CD14-positive monocyte (primary cell): ENCODE results near the gene CMC2. TPM values are rescaled to one million over a fixed set of nuclear protein-coding genes. Genes with fewer than 3 reads are reported as not detected.

ENCODE experiments used
- DNase-seq, 3 donors: peaks; one replicate each; pipeline ENCODE4 v3.0.0-alpha.2; 2011 to 2022
- H2AFZ ChIP-seq: 2 replicates; pipeline ENCODE4 v1.6.0; 2012; ENCODE audit warnings: mild to moderate bottlenecking, low read depth, low read length, inconsistent platforms; ENCODE audit not compliant: insufficient read depth, poor library complexity, severe bottlenecking
- H3K27ac ChIP-seq, 2 donors: 1 replicate in 1 of 2; 2 replicates in 1 of 2; pipeline ENCODE4 v1.5.1; 2012 to 2013; ENCODE audit warnings: low read length in 2 of 2, control low read depth in 1 of 2, inconsistent platforms in 1 of 2, low read depth in 1 of 2, mild to moderate bottlenecking in 1 of 2
- H3K27me3 ChIP-seq, 2 donors: one replicate each; pipeline versions ENCODE4 v1.6.0 to v1.6.1; 2011 to 2013; ENCODE audit warnings: low read length in 2 of 2; ENCODE audit not compliant: control insufficient read depth in 2 of 2, insufficient read depth in 2 of 2
- H3K36me3 ChIP-seq, 2 donors: replicated peaks in 1 of 2; 1 replicate in 1 of 2; 2 replicates in 1 of 2; pipeline versions ENCODE4 v1.5.1 to v1.6.1; 2012 to 2013; ENCODE audit warnings: low read length in 2 of 2, control low read depth in 1 of 2, inconsistent platforms in 1 of 2, mild to moderate bottlenecking in 1 of 2; ENCODE audit not compliant: insufficient read depth in 2 of 2, control insufficient read depth in 1 of 2
- H3K4me1 ChIP-seq, 2 donors: 1 replicate in 1 of 2; 2 replicates in 1 of 2; pipeline versions ENCODE4 v1.5.1 to v1.6.1; 2012 to 2013; ENCODE audit warnings: low read length in 2 of 2, control low read depth in 1 of 2, inconsistent platforms in 1 of 2, mild to moderate bottlenecking in 1 of 2, moderate library complexity in 1 of 2; ENCODE audit not compliant: insufficient read depth in 2 of 2, control insufficient read depth in 1 of 2
- H3K4me2 ChIP-seq: replicated peaks from 2 replicates; pipeline ENCODE3; 2012; ENCODE audit warnings: low read length, moderate library complexity, mild to moderate bottlenecking; ENCODE audit not compliant: poor library complexity, severe bottlenecking; ENCODE audit errors: extremely low read depth
- H3K4me3 ChIP-seq, 3 experiments: fragments of 200-600 bp in 1 of 3; sonication (generic) in 1 of 3; replicated peaks in 1 of 3; 1 replicate in 2 of 3; 2 replicates in 1 of 3; pipeline ENCODE4 v1.5.1; 2011 to 2013; ENCODE audit warnings: low read length in 3 of 3, mild to moderate bottlenecking in 3 of 3, control low read depth in 2 of 3, low read depth in 2 of 3, inconsistent platforms in 1 of 3, moderate library complexity in 1 of 3
- H3K79me2 ChIP-seq: 2 replicates; pipeline ENCODE4 v1.6.0; 2012; ENCODE audit warnings: mild to moderate bottlenecking, control low read depth, inconsistent platforms, low read length, moderate library complexity; ENCODE audit not compliant: insufficient read depth
- H3K9ac ChIP-seq: 2 replicates; pipeline ENCODE4 v1.6.0; 2017; ENCODE audit warnings: low read length, mild to moderate bottlenecking; ENCODE audit not compliant: insufficient read depth, poor library complexity, severe bottlenecking
- H3K9me3 ChIP-seq, 2 donors: replicated peaks in 1 of 2; 1 replicate in 1 of 2; 2 replicates in 1 of 2; pipeline versions ENCODE4 v1.5.1 to v1.6.1; 2012 to 2013; ENCODE audit warnings: low read length in 2 of 2, control low read depth in 1 of 2; ENCODE audit not compliant: control insufficient read depth in 1 of 2, insufficient read depth in 1 of 2
- H4K20me1 ChIP-seq: 2 replicates; pipeline ENCODE4 v1.6.0; 2012; ENCODE audit warnings: mild to moderate bottlenecking, low read length, control low read depth, moderate library complexity; ENCODE audit not compliant: insufficient read depth
- H3K27ac Mint-ChIP-seq, 7 donors: one replicate each; pipeline ENCODE4 v1.8.0; 2020; ENCODE audit warnings: mild to moderate bottlenecking in 7 of 7, mixed read lengths in 7 of 7, moderate library complexity in 6 of 7, inconsistent platforms in 2 of 7
- H3K27me3 Mint-ChIP-seq, 3 donors: one replicate each; pipeline ENCODE4 v1.8.0; 2021 to 2022; ENCODE audit warnings: low read depth in 3 of 3, mild to moderate bottlenecking in 3 of 3, mixed read lengths in 3 of 3, moderate library complexity in 3 of 3, inconsistent platforms in 1 of 3
- H3K36me3 Mint-ChIP-seq, 2 donors: one replicate each; pipeline ENCODE4 v1.8.0; 2020; ENCODE audit warnings: mixed read lengths in 2 of 2, inconsistent platforms in 1 of 2, mild to moderate bottlenecking in 1 of 2
- H3K4me1 Mint-ChIP-seq: one replicate; pipeline ENCODE4 v1.8.0; 2020; ENCODE audit warnings: mild to moderate bottlenecking, mixed read lengths
- H3K4me3 Mint-ChIP-seq, 2 donors: one replicate each; pipeline ENCODE4 v1.8.0; 2020; ENCODE audit warnings: mild to moderate bottlenecking in 2 of 2, mixed read lengths in 2 of 2, moderate library complexity in 1 of 2
- H3K9me3 Mint-ChIP-seq, 7 donors: one replicate each; pipeline ENCODE4 v1.8.0; 2020 to 2022; ENCODE audit warnings: mixed read lengths in 7 of 7, mild to moderate bottlenecking in 6 of 7, moderate library complexity in 6 of 7, inconsistent platforms in 2 of 7
- CTCF ChIP-seq: fragments of 200-600 bp; IDR thresholded peaks from one replicate; pipeline ENCODE4 v1.8.0; 2022; ENCODE audit warnings: antibody characterized with exemption, mild to moderate bottlenecking
- WGBS: methylation state at CpG from one replicate; pipeline ENCODE4 v1.1.5; 2013; ENCODE audit warnings: missing lambda C conversion rate; ENCODE audit not compliant: insufficient coverage; 5-methylcytosine and 5-hydroxymethylcytosine counted together
- intact Hi-C, 2 donors: fragments of 100-400 bp; cut with micrococcal nuclease; formaldehyde crosslinking; loops; one replicate each; pipeline versions ENCODE4 v1.15.0 to v1.15.1; 2023
- polyA plus RNA-seq, 3 donors: library from polyadenylated mRNA; depleted of rRNA in 1 of 3; unstranded in 2 of 3; stranded (reverse) in 1 of 3; fragments of 300-500 nt in 2 of 3; fragments of >200 nt in 1 of 3; fragmentation: Illumina TruSeq in 2 of 3; gene quantifications; 1 replicate in 2 of 3; 2 replicates in 1 of 3; pipeline ENCODE4 v1.2.3, GENCODE V29; 2012 to 2021

Gene CMC2
- polyA plus RNA-seq, 3 donors = 55.3 to 79.5 (median 70.7) TPM

- H3K4me2 ChIP-seq = no peak overlapping the region
- peak; percentile 42 for TF ChIP-seq CTCF
- H2AFZ ChIP-seq = no peak overlapping the region
- H3K9ac ChIP-seq = no peak overlapping the region
- Mint-ChIP-seq H3K9me3 (peaks cover 0 to 5% (median 0%) of the 10 kb centered on the region in 7 donors), H3K27ac (no peak overlapping the region), H3K4me1 (no peaks in the 10 kb centered on the region), H3K27me3 (peaks cover 0 to 8% (median 4%) of the 10 kb centered on the region in 3 donors), H3K4me3 (no peak overlapping the region), H3K36me3 (no peaks in the 10 kb centered on the region)
- no peaks in the 10 kb centered on the region for H3K79me2 ChIP-seq
- no peaks in the 10 kb centered on the region for H3K36me3 ChIP-seq
- H4K20me1 ChIP-seq = no peaks in the 10 kb centered on the region
- 11% methylated on average over 6 of the region's 8 CpGs for WGBS
- no peak overlapping the region for H3K4me3 ChIP-seq
- H3K27ac ChIP-seq = no peak overlapping the region
- H3K27me3 ChIP-seq = no peaks in the 10 kb centered on the region
- no peak for DNase-seq
- no peaks in the 10 kb centered on the region for H3K9me3 ChIP-seq
- no peaks in the 10 kb centered on the region for H3K4me1 ChIP-seq
- intact Hi-C loops = no loop called here
These were observed 82.2 kb downstream of the CMC2 start for GRCh38 chr16:80924372-80924978.

- intact Hi-C loops = no loop called here
- WGBS = no CpG with 5 or more reads among the region's 4 CpGs
- Histone ChIP-seq H3K27ac (no peak overlapping the region), H3K4me1 (no peaks in the 10 kb centered on the region), H3K79me2 (no peaks in the 10 kb centered on the region), H3K4me3 (no peak overlapping the region), H3K9me3 (no peaks in the 10 kb centered on the region), H3K9ac (no peak overlapping the region), H4K20me1 (no peaks in the 10 kb centered on the region), H3K4me2 (no peak overlapping the region), H2AFZ (no peak overlapping the region), H3K36me3 (no peaks in the 10 kb centered on the region), H3K27me3 (no peaks in the 10 kb centered on the region)
- Mint-ChIP-seq H3K27me3 (peaks cover 0 to 6% (median 3%) of the 10 kb centered on the region in 3 donors), H3K4me3 (no peak overlapping the region), H3K9me3 (peaks cover 0 to 1% (median 0%) of the 10 kb centered on the region in 7 donors), H3K4me1 (no peaks in the 10 kb centered on the region), H3K36me3 (no peaks in the 10 kb centered on the region), H3K27ac (no peak overlapping the region)
- DNase-seq = no peak
- no peak for TF ChIP-seq CTCF
These were observed 83.3 kb downstream of the CMC2 start for GRCh38 chr16:80923356-80923755.

Other genes starting within 250 kb of the CMC2 start
- 1 to 10 TPM in 1 of 3 donors, under 1 TPM in 2; 0.42 to 2.6 (median 0.93) TPM for gene CDYL2, start 202.3 kb downstream of the CMC2 start, polyA plus RNA-seq
- 1 to 10 TPM; 2.5 to 4.9 (median 4.4) TPM for gene CENPN, start 329 bp upstream of the CMC2 start, polyA plus RNA-seq
- 10 to 100 TPM; 10.9 to 17.6 (median 13.2) TPM for gene ATMIN, start 29.0 kb upstream of the CMC2 start, polyA plus RNA-seq
- under 1 TPM in 2 of 3 donors, not detected in 1; 0.37 to 0.42 TPM for gene C16orf46, start 70.4 kb upstream of the CMC2 start, polyA plus RNA-seq
- 1 to 10 TPM in 2 of 3 donors, under 1 TPM in 1; 0.77 to 2.0 (median 1.0) TPM for gene GCSH, start 89.5 kb upstream of the CMC2 start, polyA plus RNA-seq
- not detected for gene BCO1, start 231.8 kb upstream of the CMC2 start, polyA plus RNA-seq